NB4 (cell line): Measurements from ENCODE around the gene DCLRE1B.

ENCODE experiments used
- CTCF ChIP-seq: IDR thresholded peaks from one replicate; pipeline ENCODE4 v1.5.1; 2012; ENCODE audit warnings: low read depth, low read length
- POLR2A ChIP-seq: IDR thresholded peaks from 2 replicates; pipeline ENCODE4 v1.6.1; 2011; ENCODE audit warnings: mild to moderate bottlenecking; ENCODE audit not compliant: insufficient read length; ENCODE audit errors: extremely low read depth

- no peak for TF ChIP-seq POLR2A
- no peak for TF ChIP-seq CTCF
These were observed 18.4 kb upstream of the DCLRE1B start for GRCh38 chr1:113886417-113887401.
